COLO668 (cell line): ENCODE results near the gene STAC2.
"Not testable (repeated sequence)": the region's sequence is repeated elsewhere in the genome, so short reads cannot be mapped to it uniquely, and the experiment has no call there.

Source experiments
- DNase-seq: peaks from one replicate; lab custom pipeline; 2025; ENCODE audit not compliant: unreplicated experiment; lab: John Stamatoyannopoulos, UW

STAC2 gene

DNA sequence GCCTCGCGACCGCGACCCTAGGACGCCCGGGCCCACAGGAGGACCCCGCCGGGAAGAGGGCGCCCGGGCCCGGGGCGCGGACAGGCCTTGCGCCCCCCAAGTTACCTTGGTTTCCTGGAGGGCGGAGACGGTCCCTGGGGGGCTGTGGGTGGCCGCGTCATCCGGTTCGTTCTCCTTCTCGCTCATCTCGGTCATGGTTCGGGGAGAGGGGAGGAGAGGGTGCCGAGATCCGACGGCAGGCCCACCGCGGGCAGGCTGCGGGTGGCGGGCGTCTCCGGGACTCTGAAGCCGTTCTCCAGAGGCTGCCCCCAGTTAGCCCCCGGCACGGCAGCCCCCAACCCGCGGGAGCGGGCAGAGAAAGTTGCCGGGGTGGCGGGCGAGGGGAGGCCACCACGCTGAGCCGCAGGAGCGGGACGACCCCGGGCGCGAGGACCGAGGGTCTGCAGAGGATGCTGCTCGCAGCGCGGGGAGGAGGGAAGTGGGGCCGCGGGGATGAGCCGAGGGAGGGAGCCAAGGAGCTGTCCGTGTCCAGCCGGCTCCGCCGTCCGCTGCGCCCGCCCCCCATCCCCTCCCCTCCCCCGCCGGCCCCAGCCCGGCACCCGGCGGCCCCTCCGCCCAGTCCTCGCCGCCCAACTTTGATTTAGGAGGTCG is at the start of gene STAC2:
Gene STAC2 (minus strand): TSS at position 638 of the 651 bp plus-strand sequence. CDS start 443 bp downstream, at position 195.
- DNase-seq: no peak

DNA sequence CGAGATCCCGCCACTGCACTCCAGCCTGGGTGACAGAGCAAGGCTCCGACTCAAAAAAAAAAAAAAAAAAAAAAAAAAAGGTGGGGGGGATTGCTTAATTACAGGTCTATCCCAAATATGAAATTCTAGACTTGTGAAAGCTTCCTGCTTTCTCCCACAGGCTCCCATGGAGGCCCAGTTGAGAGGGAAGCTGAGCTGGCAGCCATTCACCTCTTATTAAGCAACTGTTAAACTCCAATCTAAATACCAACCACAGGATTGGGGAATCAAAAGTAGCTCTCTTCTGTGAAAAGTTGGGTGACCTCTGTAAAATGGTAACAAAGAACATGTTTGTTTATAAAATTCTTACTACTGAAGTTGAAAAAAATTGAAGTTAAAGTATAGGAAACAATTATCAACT is 45.8 kb upstream of the STAC2 start:
- DNase-seq: no peak

DNA sequence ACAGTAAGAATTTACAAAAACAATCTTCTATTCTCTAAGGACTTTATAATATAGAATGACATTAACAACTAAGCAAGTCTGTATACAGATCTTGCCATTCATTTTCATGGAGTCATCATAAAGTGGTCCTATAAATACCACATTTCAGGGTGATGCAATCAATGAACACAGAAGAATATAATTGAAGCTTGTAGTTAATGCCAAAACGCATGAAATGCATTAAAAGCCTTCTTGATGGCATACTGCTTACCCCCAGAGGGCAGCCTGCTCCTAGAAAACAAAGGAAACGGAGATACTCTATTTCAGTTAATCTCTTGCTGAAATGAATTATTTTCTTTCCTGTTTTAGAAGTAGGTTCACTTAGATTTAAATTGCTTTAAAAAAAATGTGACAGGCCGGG is 45.2 kb upstream of the STAC2 start:
- DNase-seq: no peak

DNA sequence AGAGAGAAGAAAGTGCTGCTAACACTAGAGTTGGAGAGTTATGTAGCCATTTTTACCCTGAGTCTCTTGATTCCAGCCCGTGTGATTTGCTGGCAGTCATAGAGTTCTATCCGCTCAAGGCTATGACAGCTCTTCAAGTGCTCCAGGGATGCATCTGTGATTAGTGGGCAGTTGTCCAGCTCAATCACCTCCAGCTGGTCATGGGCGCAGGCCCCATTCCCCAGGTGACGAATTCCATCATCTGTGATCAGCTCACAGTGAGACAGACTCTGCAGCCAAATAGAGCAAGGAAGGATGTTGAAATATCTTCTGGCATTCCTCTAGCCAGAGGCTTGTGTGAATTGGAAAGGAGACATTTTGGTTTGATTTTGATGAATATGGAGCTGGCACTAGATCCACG is 38.4 kb upstream of the STAC2 start:
- DNase-seq: no peak

DNA sequence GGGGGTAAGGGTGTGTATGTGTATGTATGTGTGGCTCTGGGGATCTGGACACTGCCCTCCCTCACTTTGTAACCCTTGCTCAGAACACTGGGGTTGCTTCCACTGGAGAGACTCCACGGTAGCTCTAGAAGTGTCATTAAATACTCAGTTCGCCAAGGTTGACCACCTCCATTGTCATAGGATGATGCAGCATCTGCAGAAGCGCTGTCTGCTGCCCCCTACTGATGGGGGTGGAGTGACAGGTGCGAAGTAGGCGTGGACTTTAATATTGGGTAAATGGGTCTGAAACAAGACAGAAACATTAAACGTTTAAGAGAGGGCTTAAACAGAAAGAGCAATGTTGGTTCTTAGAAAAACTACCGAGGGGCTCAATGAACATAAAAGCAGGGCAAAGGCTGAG is 35.5 kb upstream of the STAC2 start:
- peak; percentile 12 for DNase-seq

DNA sequence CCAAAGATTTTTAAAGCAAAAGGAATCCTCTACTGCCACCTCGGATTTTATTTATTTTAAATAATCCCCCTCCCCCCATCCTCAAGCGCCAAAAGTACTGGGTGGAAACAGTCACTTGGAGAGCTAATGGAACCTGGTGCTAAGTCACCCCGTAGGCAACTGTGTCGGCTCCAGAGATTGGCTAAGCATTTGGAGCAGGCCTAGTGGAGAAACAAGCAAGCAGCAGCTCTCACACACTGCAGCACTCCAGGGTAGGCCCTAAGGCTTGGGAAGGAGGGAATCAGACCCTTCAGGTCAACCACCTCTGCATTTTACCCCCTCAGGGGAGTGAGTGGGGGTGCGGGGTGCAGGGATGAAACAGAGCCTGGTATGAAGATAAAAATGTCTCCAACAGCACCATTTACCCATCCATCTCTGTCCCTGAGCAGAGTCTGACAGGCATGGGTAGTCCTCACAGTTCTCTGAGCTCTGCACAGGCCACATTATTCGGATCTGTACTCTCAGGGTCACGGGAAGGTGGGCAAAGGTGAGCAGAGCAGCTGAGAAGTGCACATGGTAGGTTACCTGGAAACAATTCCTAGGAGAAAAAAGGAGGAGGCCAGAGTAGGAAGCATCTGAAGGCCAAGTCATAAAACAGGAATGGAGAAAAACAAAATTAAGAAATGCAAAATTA is 27.2 kb upstream of the STAC2 start:
- no peak for DNase-seq

DNA sequence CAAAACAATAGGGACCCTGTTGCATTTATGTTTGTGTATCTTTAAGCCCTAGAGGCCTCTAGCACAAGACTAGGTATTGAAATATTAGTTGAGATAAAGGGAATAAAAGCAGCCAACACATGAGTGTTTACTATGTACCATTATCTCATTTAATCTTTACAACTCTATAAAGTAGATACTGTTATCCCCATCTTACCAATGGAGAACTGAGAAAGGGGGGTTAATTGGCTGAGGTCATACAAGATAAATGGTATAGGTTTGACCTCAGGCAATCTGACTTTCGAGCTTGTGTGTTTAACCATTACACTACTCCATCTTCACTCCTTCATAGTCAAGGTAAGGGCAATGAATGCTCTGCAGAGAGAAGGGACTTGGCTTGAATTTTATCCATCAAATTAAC is 26.3 kb upstream of the STAC2 start:
- no peak for DNase-seq

DNA sequence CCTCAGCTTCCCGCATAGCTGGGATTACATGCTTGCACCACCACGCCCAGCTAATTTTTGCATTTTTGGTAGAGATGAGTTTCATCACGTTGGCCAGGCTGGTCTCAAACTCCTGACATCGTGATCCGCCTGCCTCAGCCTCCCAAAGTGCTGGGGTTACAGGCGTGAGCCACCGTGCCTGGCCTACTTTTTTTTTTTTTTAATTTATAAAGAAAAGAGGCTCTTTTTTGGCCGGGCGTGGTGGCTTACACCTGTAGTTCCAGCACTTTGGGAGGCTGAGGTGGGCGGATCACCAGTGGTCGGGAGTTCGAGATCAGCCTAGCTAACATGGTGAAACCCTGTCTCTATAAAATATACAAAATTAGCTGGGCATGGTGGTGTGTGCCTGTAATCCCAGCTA is 24.3 kb upstream of the STAC2 start:
- not testable (repeated sequence) for DNase-seq

DNA sequence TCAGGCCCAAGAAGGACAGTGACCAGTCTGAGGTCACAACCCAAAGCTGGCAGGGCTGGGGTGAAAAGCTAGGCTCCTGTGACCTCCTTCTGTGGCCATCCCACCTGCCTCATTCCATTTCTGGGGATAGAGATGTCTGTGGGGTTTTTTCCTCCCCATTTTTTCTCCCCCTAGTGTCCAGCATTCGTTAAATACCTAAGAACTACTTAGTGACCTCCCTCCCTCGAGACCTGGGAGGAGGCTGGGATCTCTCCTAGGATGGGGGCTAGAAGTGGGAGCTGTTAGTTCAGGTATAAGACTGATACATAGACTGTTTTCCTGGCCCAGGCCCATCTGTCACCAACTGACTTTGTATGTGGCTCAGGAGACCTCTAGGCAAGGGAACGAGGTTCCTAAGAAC is 20.5 kb upstream of the STAC2 start:
- no peak for DNase-seq

DNA sequence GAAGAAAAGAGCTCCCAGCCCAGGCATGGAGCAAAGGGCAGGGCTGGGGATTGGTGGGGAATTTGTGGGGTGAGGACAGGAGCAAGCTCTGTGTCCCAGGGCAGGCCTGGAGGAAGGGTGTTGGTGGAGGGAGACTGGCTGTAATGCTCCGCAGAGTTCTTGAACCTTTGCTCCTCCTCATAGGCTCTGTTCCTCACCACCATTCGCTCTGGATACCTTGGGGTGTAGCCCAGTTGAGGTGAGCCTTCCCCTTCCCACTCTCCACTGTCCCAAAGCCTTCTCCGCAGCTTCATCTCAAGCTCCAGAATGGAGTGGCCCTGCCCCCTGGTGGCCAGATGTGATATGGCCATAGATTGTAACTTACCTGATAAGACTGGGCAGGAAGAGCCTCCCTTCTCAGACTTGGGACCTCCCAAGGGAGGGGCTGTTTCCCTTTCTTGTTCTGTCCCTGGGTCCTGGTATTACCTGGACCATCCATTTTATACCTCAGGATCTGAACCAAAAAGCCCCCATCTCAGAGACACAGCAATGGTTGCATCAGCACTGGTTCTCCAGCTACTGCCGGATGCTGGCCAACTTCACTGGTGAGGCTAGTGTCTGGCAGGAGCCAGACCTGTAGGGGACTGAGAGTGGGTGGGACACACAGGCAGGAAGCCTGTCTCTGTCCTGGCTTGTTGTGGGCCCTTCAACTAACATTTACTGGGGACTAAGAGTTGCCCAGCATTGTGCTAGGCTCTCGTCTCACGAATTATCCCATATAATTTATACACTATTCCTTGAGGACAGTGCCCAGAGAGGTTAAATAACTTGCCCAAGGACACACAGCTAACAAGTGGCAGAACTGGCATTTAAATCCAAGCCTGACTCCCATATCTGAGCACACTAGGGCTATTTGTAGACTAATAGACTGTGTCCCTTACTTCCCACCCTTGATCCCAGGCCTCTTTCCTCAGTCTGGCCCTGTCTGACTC is 19.1 kb upstream of the STAC2 start:
- peak; percentile 71 for DNase-seq

GRCh38 chr17:39244016-39244599 is 18.4 kb upstream of the STAC2 start:
- no peak for DNase-seq

- DNase-seq: no peak
Measured at GRCh38 chr17:39243155-39243554, 17.4 kb upstream of the STAC2 start.

GRCh38 chr17:39240631-39241030 is 14.9 kb upstream of the STAC2 start:
- no peak for DNase-seq

DNA sequence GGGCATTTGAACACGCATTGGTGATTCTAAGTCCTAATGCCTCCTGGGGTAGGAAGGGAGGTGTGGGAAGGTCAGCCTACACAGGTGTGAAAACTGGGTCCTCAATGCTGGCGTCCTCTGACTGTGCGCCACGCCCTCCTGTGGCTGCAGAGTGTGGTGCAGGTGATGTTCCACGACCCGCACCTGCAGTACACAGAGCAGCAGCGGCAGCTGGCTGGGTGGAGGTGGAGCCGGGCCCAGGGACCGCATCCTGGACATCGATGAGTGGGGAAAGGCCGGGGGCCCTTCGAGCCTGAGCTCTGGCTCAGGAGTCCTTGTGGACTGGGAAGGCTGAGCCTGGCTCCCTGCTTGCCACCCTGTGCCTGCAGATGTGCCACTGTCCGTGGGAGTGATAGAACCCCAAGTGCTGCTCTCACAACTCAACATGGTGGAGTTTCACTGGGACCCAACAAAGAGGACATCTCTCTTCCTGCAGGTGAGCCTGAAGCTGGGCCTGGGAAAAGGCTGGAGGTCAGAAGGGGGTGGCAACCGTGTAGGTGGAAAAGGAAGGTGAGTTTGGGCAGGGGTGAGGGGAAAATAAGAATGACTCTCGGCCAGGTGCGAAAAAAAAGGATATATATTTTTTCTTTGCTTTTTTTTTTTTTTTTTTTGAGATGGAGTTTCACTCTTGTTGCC is 14.0 kb upstream of the STAC2 start:
- peak; percentile 77 for DNase-seq

DNA sequence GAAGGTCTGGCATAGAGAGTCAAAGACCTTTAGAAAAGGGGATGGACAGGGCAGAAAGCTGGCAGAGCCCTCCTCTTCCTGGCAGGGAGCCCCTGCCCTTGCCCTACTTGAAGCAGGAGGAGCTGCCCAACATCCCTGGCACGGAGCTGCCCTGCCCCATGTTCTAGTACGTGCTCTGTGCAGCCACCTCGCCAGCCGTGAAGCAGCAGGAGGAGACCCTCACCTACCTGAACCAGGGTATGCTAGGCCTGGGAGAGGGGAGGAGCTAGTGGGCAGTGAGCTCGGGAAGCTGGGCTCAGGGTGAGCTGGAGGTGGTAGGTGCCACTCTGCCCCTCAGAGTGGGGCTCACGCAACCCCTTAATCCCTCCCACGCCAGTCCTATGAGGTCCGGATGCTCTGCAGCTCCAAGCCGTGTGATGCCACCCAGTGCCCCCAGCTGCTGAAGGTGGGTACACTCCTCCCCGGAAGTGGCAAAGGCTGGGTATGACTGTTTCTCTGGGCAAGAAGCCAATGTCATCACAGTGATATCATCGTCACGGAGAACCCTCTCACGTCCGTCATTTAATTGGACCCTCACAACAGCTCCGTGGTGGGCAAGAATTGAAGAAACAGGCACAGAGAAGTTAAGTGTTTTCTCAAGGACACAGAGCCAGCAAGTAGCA is 12.7 kb upstream of the STAC2 start:
- peak; percentile 55 for DNase-seq

- no peak for DNase-seq
Measured at GRCh38 chr17:39237586-39237985, 11.8 kb upstream of the STAC2 start.

DNA sequence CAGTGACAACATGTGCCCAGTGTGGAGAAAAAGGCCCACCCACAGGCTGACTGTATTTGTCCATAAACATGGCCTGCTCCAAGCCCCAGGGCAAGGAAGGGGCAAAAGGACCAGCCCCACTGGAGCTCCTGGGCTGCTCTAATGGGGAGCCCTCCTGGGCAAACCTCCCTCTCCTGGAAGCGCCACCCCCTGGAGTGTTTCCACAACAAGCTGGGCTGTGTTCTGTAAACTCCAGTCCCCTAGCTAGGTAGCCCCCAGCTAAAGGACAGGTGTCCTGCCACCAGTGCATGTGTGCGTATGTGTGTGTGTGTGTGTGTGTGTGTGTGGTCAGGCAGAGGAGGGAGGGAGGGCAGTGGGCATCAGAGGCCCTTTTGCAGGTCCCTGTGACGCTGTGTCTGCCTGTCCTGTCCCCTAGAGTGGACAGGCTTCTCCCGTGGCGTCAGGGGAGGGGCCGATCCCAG is 11.3 kb upstream of the STAC2 start:
- DNase-seq: peak; percentile 55

DNA sequence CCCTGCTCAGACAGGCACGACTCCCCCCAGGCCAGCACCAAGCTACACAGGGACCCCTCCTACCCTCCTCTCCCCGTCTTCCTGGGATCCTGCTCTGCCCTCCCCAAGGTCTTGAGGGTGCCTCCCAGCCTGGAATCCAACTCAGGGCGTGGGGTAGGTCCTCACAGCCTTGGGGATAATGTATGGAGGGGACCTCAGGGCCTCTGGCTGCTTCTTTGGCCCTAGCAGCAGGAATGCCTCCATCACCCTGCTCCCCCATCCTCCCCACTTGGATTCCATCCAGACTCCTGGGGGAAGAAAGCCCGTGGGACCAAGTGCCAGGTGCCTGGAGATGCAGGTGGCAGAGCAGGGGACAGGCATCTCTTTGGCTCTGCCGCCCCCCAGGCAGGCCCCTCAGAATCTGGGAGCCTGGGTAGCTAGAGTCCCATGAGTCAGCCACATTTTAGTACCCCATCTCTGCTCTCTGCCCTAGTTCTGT is 10.7 kb upstream of the STAC2 start:
- DNase-seq: peak; percentile 10

DNA sequence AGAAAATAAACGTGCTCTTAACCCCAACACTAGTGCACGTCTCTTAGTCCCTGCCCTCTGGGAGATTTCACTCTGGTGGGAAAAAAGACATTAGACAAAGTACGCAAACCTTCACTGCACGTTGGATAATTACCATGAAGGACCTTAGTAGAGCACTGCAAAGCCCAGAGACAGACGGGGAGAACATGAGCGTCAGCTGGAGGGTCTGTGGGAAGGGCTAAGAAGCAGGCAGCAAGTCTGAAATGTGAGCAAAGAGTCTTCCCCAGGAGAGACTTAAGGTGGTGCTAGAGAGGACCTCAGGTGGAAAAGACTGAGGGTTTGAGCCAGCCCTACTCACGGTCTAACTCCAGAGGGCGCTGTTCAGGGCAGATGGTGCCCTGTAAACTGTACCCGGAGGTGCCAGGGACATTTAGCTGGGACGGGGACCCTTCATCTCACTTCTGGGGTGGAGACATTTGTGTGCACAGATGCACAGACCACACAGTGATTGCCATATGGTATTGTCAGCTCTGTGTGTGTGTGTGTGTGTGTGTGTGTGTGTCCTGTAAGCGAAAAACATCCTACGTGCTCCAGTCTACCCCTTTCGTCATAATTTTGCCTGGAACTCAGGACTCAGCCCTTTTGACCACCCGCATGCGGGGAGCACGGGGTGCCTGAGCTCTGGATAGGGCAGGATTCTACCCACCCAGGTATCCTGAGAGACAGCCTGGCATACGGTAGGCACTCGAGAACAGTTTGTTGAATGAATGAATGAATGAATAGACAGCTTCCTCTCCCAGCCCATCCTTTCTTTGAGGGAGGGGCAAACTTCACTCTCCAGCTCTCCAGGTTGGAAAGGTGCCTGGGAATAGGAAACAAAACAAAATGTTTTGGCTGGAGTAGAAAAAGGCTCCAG is 10.1 kb upstream of the STAC2 start:
- peak; percentile 11 for DNase-seq
